HG03457 (cell line): ENCODE measurements around the gene SPRED2.

ENCODE experiments used
- ATAC-seq: cut with Tn5 transposase; IDR thresholded peaks from one replicate; pipeline ENCODE4 v1.9.1; 2021; ENCODE audit warnings: moderate number of reproducible peaks; ENCODE audit not compliant: unreplicated experiment

Gene SPRED2

DNA sequence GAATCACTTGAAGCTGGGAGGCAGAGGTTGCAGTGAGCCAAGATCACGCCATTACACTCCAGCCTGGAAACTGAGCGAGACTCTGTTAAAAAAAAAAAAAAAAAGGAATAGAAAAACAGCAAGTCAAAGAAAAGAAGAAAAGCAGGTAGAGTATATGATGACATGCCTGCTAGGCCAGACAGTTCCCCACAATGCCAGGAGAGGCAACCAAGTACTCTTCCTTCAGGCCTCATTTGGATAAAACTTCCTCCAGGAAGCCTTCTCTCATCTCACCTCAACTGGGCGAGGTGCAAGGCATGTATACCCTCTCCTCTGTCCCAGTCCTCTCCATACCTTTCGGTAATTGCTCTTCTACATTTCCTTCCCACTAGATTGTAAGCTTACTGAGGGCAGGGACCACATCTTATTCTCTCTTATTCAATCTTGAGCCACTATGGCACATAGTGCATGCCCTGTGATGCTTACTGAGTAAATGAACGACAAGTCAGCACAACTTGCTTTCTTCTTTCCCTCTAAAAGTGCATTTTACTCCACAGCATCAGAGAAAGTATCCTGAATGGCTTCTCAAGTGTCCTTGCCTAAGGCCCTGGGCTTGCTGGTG is 10.1 kb upstream of the SPRED2 start:
- no peak for ATAC-seq

- ATAC-seq = no peak
Observed at GRCh38 chr2:65438137-65438899, 5.9 kb upstream of the SPRED2 start.

GRCh38 chr2:65437392-65438135 is 5.2 kb upstream of the SPRED2 start:
- no peak for ATAC-seq

DNA sequence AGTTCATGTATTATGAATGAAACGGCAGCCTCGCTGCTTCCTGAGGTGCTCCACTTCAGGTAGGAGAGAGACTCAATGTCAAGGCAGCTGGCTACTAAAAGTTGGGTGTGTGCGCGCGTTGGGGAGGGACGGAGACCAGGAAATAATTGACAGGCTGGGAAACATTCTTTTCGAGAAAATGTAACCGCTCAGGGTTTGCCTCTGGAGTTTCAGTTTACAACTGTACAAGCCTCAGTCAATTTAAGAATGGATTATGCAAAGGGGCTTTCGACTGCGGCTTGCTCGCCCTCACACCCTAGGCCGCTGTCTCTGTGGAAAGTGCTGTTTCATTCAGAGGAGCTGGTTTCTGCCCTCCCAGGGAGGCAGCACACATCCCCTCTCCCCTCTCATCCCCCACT is 4.4 kb upstream of the SPRED2 start:
- ATAC-seq = peak; percentile 65

DNA sequence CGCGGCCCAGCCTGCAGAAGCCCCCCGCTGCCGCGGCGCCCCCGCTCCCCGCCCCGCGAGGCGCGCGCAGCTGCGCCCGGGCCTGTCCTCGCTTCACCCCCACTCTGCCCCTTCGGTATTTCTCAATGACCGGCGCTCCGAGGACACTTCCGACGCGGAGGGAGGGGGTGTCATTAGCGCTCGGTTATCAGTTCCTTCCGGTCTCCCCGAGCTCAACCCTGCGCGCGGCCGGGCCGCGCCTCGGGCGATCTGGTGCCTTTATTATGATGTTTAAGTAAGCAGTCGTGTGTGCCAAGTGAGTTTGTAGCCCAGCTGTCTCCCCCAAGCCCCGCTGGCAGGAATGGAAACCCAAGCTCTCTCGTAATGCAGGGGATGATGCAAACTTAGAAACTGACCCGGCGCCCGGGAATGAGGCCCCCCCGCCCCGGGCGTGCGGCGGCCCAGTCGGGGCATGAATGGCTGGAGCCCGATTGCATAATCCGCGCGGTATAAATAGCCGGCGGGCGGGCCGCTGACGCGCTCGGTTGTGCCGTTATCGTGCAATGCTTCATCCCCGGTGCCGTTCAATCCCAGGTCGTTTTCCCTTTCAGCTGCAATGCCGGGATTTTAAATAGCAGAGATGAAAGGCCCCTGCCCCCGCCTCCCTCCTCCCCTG is 3.9 kb upstream of the SPRED2 start:
- ATAC-seq = peak; percentile 33

GRCh38 chr2:65435625-65436168 is 3.3 kb upstream of the SPRED2 start:
- no peak for ATAC-seq

DNA sequence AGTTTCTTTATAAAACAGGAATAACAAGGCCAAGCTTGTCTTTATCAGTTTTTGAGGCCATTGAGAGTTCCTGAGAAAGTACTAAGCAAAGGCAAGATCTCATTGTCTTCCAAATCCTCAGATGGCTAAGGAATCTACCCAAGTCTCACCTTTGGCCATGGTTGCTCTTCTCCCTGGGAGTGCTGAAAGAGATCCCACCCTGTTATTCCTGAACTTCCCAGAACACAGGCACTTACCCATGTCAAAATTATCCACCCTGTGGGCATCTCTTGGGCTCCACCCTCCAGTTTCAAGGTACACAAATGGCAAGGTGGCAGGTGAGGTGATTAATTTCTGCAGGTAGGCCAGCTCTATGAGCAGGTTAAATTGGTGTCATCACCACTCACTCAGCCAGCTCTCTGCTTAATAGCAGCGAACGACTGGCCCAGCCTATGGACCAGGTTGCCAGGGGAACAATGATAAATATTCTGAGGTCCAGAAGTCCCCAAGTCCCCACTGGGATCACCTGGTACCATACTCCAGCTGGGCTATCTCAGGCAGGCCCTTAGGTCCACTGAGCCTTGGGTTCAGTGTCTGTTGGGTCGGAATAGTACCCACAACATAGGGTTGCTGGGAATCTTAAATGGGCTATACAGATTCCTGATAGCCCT is 2.3 kb upstream of the SPRED2 start:
- no peak for ATAC-seq

DNA sequence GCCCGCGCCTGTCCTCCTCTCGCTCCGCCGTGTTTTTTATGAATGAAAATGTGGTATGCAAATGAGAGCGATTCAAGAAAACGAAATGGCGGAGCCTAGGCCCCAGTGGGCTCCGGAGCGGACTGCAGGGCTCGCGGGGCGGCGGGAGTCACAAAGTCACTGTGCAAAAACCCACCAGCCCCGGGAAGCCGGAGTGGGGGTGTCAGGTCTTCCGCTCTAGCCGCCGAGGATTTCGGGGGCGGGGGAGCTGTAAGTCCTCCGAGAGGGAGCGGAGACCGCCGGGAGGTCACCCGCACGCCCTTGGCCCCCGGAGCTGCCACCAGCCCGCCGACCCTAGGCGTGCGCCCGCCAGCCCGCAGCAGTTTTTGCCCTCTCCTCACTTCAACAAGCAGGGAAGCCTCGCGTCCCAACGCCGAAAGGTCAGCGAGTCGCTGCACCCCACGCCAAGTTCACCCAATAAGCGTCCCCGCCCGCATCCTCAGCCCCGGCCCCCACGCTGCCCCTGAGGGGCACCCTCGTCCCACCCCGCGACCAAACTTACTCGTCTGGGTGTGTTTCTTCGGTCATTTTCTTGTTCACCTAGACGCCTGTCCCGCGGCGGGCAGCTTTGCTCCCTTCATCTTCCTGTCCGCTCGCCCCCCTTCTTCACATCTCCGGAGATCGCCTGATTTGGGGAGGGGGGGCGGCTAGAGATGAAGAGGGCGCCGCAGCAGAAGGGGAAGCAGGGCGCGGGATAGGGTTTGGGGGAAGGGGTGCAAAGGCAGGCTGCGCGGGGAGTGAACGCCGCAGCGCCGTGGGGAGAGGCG is 775 bp downstream of the SPRED2 start:
- peak; percentile 25 for ATAC-seq

- ATAC-seq = peak; percentile 27
Observed at GRCh38 chr2:65430603-65431420, 1.6 kb downstream of the SPRED2 start.

GRCh38 chr2:65429786-65430602 is 2.4 kb downstream of the SPRED2 start:
- ATAC-seq = peak; percentile 4

- no peak for ATAC-seq
Observed at GRCh38 chr2:65427532-65427931, 4.9 kb downstream of the SPRED2 start.

DNA sequence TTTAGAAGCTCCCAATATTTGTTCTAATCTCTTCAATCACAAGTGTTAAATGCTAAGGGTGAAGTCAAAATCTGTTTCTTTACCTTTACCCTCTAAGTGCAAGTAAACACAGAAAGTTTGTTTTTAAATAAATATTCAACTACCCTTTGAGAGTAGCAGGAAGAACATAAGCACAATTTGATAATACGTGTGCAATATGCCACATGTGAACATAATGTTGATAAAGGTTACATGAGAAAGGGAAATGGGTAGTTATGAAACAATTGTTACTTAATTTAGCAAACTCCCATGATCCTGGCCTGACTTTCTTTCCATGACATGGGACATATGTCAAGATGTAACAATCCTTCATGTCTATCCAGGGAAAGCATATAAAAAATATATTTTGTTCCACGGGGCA is 7.1 kb downstream of the SPRED2 start:
- no peak for ATAC-seq

DNA sequence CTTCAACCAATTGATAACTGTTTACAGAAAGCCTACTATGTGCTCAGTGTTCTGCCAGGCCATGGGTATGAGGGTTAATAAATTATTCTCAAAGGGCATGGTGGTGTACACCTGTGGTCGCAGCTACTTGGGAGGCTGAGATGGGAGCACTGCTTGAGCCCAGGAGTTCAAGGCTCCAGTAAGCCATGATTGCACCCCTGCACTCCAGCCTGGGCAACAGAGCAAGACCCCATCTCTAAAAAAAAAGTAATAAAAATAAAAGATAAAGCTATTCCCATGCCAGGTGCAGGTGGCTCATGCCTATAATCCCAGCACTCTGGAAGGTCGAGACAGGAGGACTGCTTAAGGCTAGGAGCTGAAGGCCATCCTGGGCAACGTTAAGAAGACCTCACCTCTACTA is 8.0 kb downstream of the SPRED2 start:
- no peak for ATAC-seq

- no peak for ATAC-seq
Observed at GRCh38 chr2:65421432-65421748, 11.0 kb downstream of the SPRED2 start.

- peak; percentile 62 for ATAC-seq
Observed at GRCh38 chr2:65420712-65421431, 11.5 kb downstream of the SPRED2 start.

DNA sequence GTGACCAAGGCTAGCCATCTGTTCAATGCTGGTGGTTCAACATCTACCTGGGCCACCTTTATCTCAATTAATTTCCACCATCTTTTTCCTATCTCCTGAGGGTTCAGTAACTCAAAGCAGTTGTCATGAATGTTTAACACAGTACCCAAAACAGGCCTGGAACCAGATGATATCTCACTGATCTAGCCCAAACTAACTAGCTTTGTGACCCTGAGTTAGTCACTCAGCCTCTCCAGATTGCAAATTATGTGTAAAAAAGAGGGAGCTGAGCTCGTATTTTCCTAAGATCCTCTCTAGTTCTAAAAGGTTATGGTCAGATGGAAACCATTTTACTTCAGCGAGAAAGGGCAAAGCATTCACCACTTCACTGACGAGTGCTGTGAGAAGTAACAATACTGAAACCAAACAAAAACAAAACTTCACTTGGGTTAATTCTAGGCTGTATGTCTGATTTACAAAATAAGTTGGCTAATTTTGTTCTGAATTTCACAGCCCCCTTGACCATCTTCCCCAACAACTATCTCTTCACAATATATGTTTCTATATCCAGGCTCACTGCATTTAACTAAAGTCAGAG is 14.8 kb downstream of the SPRED2 start:
- ATAC-seq = no peak

DNA sequence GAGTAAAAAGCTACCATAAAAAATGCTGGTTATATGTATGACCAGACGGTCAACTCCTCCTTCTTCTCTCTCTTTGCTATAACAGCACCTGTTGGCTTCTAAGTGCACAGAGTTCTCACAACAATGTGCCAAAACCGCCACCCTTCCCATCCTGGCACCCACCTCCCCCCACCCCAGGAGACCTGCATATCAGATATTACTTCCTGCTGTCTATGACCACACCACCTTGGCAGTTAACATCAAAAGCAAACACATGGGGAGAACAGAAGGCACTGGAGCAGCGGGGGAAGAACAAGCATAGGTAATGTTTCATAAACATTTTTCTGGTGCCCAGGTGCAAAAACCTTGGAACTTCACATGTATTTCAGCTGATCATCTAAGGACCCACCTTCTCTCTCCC is 15.5 kb downstream of the SPRED2 start:
- no peak for ATAC-seq
